ENCODE results near the gene INO80E.

GRCh38 chr16:29947897-29948296 is 48.1 kb upstream of the INO80E start:
- TF ChIP-seq USF2 (IDR thresholded peaks at IDR 0.05; ENCODE audit: low read length) (no peak), TBP (IDR thresholded peaks at IDR 0.05; ENCODE audit: low read depth, low read length) (no peak)
